ENCODE data around the gene ACTN1.

- TF ChIP-seq POLR2AphosphoS5 (IDR thresholded peaks at IDR 0.05; ENCODE audit: low read depth, low read length): no peak
- no peak for TF ChIP-seq SPI1 (IDR thresholded peaks at IDR 0.05; ENCODE audit: low read depth, low read length)
Observed at GRCh38 chr14:68998062-68998461, 19.0 kb upstream of the ACTN1 start.
